SW480 (cell line): ENCODE results near the gene CDH6.

Experiments used
- DNase-seq: peaks from one replicate; pipeline ENCODE4 v3.0.0-alpha.2; 2016; ENCODE audit warnings: low spot score

CDH6 gene

GRCh38 chr5:31378136-31378535, 184.7 kb downstream of the CDH6 start:
- DNase-seq: no peak
